ENCODE measurements around the gene SLC9C2. TPM values are rescaled to one million over a fixed set of nuclear protein-coding genes. Genes with fewer than 3 reads are reported as not detected.

The SLC9C2 gene
- total RNA-seq, 1 donor, result not detected

Other genes with a start within 250 kb of the SLC9C2 start
- 99.4 TPM for gene PRDX6, start 125.7 kb downstream of the SLC9C2 start, total RNA-seq
- not detected for gene TEX50, start 32.3 kb upstream of the SLC9C2 start, total RNA-seq
- 0.10 TPM for gene ANKRD45, start 66.8 kb upstream of the SLC9C2 start, total RNA-seq
- gene KLHL20, start 111.9 kb upstream of the SLC9C2 start, total RNA-seq, result 31.8 TPM
- 2.4 TPM for gene DARS2, start 221.6 kb upstream of the SLC9C2 start, total RNA-seq
- 5.2 TPM for gene CENPL, start 221.8 kb upstream of the SLC9C2 start, total RNA-seq

Data from mononuclear cell (primary cell).